GM18498 (cell line): ENCODE results near the gene LYZ.

ENCODE experiments used
- ATAC-seq: cut with Tn5 transposase; IDR thresholded peaks from one replicate; pipeline ENCODE4 v1.9.1; 2021; ENCODE audit warnings: mild to moderate bottlenecking, moderate library complexity; ENCODE audit not compliant: unreplicated experiment

LYZ gene

GRCh38 chr12:69383074-69383473 is 34.9 kb downstream of the LYZ start:
- ATAC-seq: no peak

- no peak for ATAC-seq
These were observed 36.9 kb downstream of the LYZ start for GRCh38 chr12:69385038-69385437.

DNA sequence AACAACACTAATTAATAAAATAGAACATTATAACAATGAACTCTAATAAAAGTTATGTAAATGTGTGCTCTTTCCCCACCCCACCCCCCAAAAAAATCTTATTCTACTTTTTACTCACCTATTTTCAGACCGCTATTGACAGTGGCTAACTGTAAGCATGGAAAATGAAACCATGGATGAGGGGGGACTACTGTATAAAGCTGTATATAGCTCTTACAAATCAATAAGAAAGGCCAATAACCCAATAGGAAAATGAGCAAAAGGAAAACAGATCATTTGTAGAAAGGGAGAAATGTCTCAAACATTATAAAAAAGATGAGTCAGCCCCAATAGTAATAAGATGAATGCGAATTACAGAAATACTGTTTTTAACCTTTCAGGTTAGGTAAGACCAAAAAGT is 38.7 kb downstream of the LYZ start:
- no peak for ATAC-seq

- peak; percentile 47 for ATAC-seq
These were observed 40.2 kb downstream of the LYZ start for GRCh38 chr12:69388371-69388770.

DNA sequence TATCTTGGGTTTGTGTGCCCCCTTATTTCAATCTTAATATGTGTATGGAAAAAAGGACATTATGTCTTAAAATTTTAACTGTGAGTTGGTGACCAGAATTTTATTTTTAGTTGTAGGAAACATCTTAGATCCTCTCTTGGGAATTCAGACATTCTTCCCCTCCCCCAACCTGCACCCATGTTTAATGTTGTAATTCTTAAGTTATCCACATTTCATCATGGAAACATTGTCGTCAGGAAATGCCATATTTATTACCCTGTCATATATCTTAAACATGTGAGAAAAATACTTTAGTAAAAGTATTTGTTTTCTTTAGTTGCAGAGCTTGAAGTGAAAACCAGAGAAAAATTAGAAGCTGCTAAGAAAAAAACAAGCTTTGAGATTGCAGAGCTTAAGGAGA is 41.6 kb downstream of the LYZ start:
- no peak for ATAC-seq

- ATAC-seq: no peak
These were observed 44.2 kb downstream of the LYZ start for GRCh38 chr12:69392179-69392928.

DNA sequence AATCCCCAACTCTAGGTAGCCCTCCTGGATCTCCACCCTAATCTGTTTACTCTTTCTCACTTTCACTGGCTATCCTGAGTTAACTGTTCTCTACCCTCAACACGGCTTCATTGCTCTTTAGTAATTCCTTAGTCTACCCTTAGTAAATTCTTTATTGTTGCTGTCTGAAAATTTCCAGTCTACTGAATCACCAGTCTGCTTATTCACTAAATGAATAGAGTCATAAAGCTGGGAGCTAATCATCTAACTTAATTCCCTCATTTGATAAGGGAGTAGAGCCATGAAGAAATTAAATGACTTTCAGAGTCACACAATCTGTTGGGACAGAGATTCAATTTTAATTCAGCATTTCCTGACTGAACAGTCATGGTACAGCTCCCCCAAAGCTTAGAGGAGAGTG is 47.9 kb downstream of the LYZ start:
- ATAC-seq: no peak

DNA sequence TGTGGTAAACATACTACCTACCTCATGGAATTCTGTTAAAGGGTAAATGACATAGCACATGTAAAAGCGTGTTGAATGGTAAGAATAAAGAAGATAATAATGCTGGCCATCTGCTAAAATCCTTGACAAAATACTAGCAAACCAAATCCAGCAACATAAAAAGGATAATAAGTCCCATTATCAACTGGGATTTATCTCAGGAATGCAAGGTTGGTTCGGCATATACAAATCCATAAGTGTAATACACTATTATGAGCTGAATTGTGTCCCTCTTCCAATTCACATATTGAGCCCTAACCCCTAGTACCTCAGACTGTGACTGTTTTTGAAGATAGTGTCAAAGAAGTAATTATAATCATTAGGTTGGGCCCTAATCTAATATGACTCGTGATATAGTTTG is 48.8 kb downstream of the LYZ start:
- ATAC-seq: no peak

- ATAC-seq: no peak
These were observed 49.8 kb downstream of the LYZ start for GRCh38 chr12:69397978-69398377.

DNA sequence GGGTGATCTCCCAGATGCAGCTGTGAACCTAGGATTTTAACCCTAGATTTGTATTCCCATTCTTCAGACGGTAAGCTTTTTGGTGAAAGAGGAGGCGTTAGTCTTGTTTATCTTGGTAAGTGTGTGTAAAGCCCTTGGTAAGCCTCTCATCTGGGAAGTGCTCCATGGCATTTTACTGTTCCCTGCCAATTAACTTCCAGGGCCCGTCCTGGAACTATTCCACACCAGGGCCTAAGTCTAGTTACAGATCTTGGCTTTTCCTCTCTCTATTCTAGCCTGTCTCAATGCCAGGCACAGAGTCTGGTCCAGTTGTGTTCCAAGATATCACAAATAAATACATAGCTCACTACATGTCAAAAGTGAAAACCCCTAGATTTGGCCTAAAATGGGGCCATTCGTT is 53.8 kb downstream of the LYZ start:
- ATAC-seq: no peak
